GM19467 (cell line): Measurements from ENCODE around the gene SRP68.
"Not testable (repeated sequence)": the region's sequence is repeated elsewhere in the genome, so short reads cannot be mapped to it uniquely, and the experiment has no call there.

Experiments used
- ATAC-seq: cut with Tn5 transposase; IDR thresholded peaks from one replicate; pipeline ENCODE4 v1.9.1; 2021; ENCODE audit warnings: mild to moderate bottlenecking, moderate library complexity; ENCODE audit not compliant: unreplicated experiment

The SRP68 gene

GRCh38 chr17:76077584-76078110 is 5.3 kb upstream of the SRP68 start:
- ATAC-seq = no peak

- no peak for ATAC-seq
These were observed 4.7 kb upstream of the SRP68 start for GRCh38 chr17:76076765-76077583.

- ATAC-seq = no peak
These were observed 3.9 kb upstream of the SRP68 start for GRCh38 chr17:76076146-76076764.

- ATAC-seq = no peak
These were observed 3.2 kb upstream of the SRP68 start for GRCh38 chr17:76075364-76076145.

GRCh38 chr17:76074390-76075363 is 2.4 kb upstream of the SRP68 start, which contains the start of gene GALR2:
Gene GALR2, plus strand, starts transcription at chr17:76074781. Its CDS starts 103 bp downstream, at chr17:76074884.
- no peak for ATAC-seq

- no peak for ATAC-seq
These were observed 678 bp downstream of the SRP68 start for GRCh38 chr17:76071531-76072147.

- no peak for ATAC-seq
These were observed 6.5 kb downstream of the SRP68 start for GRCh38 chr17:76065775-76066174.

- no peak for ATAC-seq
These were observed 8.3 kb downstream of the SRP68 start for GRCh38 chr17:76063875-76064546.

- not testable (repeated sequence) for ATAC-seq
These were observed 14.1 kb downstream of the SRP68 start for GRCh38 chr17:76058264-76058663.

GRCh38 chr17:76056882-76057281 is 15.4 kb downstream of the SRP68 start:
- ATAC-seq = no peak

GRCh38 chr17:76054112-76054476 is 18.2 kb downstream of the SRP68 start:
- ATAC-seq = no peak

- no peak for ATAC-seq
These were observed 18.8 kb downstream of the SRP68 start for GRCh38 chr17:76053246-76054111.

- no peak for ATAC-seq
These were observed 20.8 kb downstream of the SRP68 start for GRCh38 chr17:76051561-76051960.

- ATAC-seq = no peak
These were observed 21.5 kb downstream of the SRP68 start for GRCh38 chr17:76050538-76051467.

- ATAC-seq = no peak
These were observed 22.3 kb downstream of the SRP68 start for GRCh38 chr17:76049836-76050537.

GRCh38 chr17:76049239-76049638 is 23.1 kb downstream of the SRP68 start:
- ATAC-seq = no peak

GRCh38 chr17:76048711-76049110 is 23.6 kb downstream of the SRP68 start:
- no peak for ATAC-seq
